Adrenal gland (tissue), 5 donors: ENCODE data around the gene SNTA1.
A peak's percentile ranks its signal among the peaks of the same experiment; 100 is the strongest.

ENCODE experiments used
- POLR2A ChIP-seq, 2 donors: fragments of 450-650 bp; IDR thresholded peaks; one replicate each; pipeline ENCODE4 v1.6.1; 2017; ENCODE audit warnings: antibody characterized with exemption in 2 of 2, mild to moderate bottlenecking in 2 of 2, moderate library complexity in 1 of 2
- TF ChIP-seq, protein P1 (sequence below), 6 experiments: fragments of 450-650 bp in 4 of 6; fragments of 200-600 bp in 2 of 6; sonication (generic) in 1 of 6; IDR thresholded peaks; 1 replicate in 5 of 6; 2 replicates in 1 of 6; pipeline versions ENCODE4 v1.5.1 to v1.8.0; 2016 to 2021; ENCODE audit warnings: antibody characterized with exemption in 6 of 6, mild to moderate bottlenecking in 2 of 6, moderate library complexity in 1 of 6
- donor health status: DM: no; HTN: no; CAD: no.

DNA sequence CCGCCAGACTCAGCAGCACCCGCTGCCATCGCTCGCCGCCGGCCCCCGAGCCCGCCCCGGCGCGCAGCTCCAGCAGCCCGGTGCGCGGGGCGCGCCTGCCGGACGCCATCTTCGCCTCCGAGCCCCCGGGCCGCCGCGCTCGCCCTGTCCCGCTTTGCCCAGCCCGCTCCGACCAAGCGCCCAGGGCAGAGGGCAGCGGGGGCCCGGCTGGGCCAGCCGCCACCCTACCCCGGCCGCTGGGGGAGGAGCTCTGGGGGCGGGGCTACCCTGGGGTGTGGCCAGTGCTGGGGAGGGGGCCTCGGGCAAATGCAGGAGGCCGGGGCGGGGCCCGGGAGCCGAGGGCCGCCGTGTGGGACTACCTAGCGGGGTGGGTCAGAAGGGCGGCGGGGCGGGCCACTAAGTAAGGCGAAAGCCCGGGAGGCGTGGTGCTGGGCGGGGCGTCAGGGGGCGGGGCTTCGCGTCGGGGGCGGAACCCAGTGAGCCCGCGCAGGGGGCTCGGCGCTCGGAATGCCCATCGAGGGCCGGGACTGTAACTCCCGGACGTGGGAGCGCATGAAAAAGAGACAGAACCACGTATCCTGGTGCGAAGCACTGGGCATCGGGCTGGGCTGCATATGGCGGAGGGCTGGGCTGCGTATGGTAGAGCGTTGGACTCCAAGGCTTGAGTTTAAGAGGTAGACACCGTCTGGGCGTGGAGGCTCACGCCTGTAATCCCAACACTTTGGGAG, at the start of gene SNTA1:
- TF ChIP-seq, protein P1, sequence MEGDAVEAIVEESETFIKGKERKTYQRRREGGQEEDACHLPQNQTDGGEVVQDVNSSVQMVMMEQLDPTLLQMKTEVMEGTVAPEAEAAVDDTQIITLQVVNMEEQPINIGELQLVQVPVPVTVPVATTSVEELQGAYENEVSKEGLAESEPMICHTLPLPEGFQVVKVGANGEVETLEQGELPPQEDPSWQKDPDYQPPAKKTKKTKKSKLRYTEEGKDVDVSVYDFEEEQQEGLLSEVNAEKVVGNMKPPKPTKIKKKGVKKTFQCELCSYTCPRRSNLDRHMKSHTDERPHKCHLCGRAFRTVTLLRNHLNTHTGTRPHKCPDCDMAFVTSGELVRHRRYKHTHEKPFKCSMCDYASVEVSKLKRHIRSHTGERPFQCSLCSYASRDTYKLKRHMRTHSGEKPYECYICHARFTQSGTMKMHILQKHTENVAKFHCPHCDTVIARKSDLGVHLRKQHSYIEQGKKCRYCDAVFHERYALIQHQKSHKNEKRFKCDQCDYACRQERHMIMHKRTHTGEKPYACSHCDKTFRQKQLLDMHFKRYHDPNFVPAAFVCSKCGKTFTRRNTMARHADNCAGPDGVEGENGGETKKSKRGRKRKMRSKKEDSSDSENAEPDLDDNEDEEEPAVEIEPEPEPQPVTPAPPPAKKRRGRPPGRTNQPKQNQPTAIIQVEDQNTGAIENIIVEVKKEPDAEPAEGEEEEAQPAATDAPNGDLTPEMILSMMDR (IDR thresholded peaks at IDR 0.05) = peak in 1 of 6 experiments; percentile 12
- TF ChIP-seq POLR2A (IDR thresholded peaks at IDR 0.05) = peak; percentile 42 to 52
